ENCODE results near the gene TRIP12. TPM values are rescaled to one million over a fixed set of nuclear protein-coding genes. Genes with fewer than 3 reads are reported as not detected.

TRIP12 gene
- total and polyA plus RNA-seq, 2 of the 8 experiments (the other 6 are each of a cell fraction or from before 2014, with no cell fraction given): 23.1 to 174 TPM

DNA sequence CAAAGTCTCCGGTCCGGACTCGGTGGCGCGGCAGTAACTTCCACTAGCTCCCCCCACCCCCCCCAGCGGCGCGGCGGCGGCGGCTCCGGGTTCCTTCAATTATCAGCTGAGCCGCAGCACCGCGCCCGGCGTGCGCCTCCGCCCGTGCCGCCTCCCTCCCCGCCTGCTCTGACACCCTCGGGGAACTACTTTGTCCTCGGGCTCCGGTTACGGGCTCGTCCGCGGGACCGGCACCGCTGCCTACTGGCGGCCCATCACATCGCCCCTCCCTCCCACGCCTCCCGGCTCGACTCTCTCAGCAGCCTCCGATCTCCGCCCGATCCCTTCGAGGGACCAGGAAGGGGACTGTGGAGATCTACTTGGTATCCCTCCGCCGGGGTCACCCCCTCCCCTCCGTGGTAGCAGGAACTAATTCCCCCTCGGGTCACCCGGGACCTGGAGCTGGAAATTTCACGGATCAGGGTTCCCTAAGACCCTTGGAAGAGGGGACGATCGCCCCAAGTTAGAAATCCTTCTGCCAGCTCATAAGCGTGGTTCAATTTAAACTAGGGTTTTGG is at the start of gene TRIP12 (continued):
- TF ChIP-seq, protein P1, sequence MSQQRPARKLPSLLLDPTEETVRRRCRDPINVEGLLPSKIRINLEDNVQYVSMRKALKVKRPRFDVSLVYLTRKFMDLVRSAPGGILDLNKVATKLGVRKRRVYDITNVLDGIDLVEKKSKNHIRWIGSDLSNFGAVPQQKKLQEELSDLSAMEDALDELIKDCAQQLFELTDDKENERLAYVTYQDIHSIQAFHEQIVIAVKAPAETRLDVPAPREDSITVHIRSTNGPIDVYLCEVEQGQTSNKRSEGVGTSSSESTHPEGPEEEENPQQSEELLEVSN (IDR thresholded peaks at IDR 0.05): no peak; the same call in 1 of the 2 replicates
- TF ChIP-seq RXRA (IDR thresholded peaks at IDR 0.05; ENCODE audit: insufficient read depth, low read depth, low read length) (no peak), EZH2 (IDR thresholded peaks at IDR 0.05; ENCODE audit: low read depth, low read length, severe bottlenecking) (no peak), RNF2 (IDR thresholded peaks at IDR 0.05; ENCODE audit: borderline replicate concordance, low read depth, low read length, missing control alignments, poor library complexity, severe bottlenecking) (no peak), KDM1A (IDR thresholded peaks at IDR 0.05; ENCODE audit: borderline replicate concordance, low read length) (0 out of 2 replicates have a peak, but pooled peaks have one; percentile 18), BCL11A (IDR thresholded peaks at IDR 0.05; ENCODE audit: low read depth in 2 of 2, low read length in 2 of 2) (no peak), NANOG (IDR thresholded peaks at IDR 0.05; ENCODE audit: insufficient read depth, low read depth, low read length, poor library complexity, severe bottlenecking) (peak; percentile 18)
